Sigmoid colon (tissue), 4 donors: ENCODE data around the gene NACC1.
"Not testable (repeated sequence)": the region's sequence is repeated elsewhere in the genome, so short reads cannot be mapped to it uniquely, and the experiment has no call there.

Experiments
- CTCF ChIP-seq, 4 experiments: fragments of 450-650 bp in 3 of 4; fragments of 200-600 bp in 1 of 4; IDR thresholded peaks; one replicate each; pipeline ENCODE4 v1.5.1; 2016 to 2019; ENCODE audit warnings: antibody characterized with exemption in 4 of 4, mild to moderate bottlenecking in 3 of 4, moderate library complexity in 2 of 4
- EP300 ChIP-seq, 4 donors: sonication (generic); formaldehyde crosslinking; IDR thresholded peaks; one replicate each; pipeline ENCODE4 v1.6.1; 2017; ENCODE audit warnings: antibody characterized with exemption in 4 of 4
- POLR2A ChIP-seq, 2 donors: fragments of 450-650 bp; IDR thresholded peaks; one replicate each; pipeline ENCODE4 v1.6.1; 2016; ENCODE audit warnings: antibody characterized with exemption in 2 of 2, mild to moderate bottlenecking in 2 of 2, moderate library complexity in 2 of 2
- POLR2AphosphoS5 ChIP-seq, 4 donors: sonication (generic); formaldehyde crosslinking; IDR thresholded peaks; one replicate each; pipeline ENCODE4 v1.6.1; 2017; ENCODE audit warnings: antibody characterized with exemption in 4 of 4

DNA sequence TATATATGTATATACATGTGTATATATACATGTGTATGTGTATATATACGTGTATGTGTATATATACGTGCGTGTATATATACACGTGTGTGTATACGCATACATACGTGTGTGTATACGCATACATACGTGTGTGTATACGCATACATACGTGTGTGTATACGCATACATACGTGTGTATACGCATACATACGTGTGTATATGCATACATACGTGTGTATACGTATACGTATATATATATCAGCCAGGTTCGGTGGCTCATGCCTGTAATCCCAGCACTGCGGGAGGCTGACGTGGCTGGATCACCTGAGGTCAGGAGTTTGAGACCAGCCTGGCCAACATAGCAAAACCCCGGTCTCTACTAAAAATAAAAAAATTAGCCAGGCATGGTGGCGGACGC lies 66.9 kb downstream of the NACC1 start:
- TF ChIP-seq CTCF, POLR2A, EP300, POLR2AphosphoS5 (IDR thresholded peaks at IDR 0.05): not testable (repeated sequence)
